ENCODE data around the gene RBFOX2. TPM values are rescaled to one million over a fixed set of nuclear protein-coding genes. Genes with fewer than 3 reads are reported as not detected.

Gene RBFOX2
- total RNA-seq, 4 donors from 2014 or later: 46.6 to 82.7 (median 62.1) TPM

DNA sequence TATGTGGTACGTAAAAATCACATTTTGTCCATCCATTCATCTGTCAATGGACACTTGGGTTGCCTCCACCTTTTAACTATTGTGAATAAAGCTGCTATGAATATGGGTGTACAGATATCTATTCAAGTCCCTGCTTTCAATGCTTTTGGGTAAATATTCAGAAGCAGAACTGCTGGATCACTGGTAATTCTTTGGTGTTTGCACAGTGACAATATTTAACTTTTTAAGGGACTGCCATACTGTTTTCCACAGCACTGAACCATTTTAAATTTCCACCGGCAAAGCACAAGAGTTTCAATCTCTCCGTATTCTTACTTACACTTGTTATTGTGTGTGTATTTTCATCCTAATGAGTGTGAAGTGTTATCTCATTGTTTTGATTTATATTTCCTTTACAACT is 79.4 kb downstream of the RBFOX2 start:
- no peaks in the 10 kb centered on the region for H3K9me3 ChIP-seq
- no peaks in the 10 kb centered on the region for H3K4me1 ChIP-seq
- no peaks in the 10 kb centered on the region for H3K36me3 ChIP-seq
- H3K4me3 ChIP-seq: no peak overlapping the region
- no peak for DNase-seq (ENCODE audit: low spot score in 2 of 2)
- WGBS: 94% methylated on average over 3 of the region's 3 CpGs
- H3K27ac ChIP-seq: no peak overlapping the region
- TF ChIP-seq EP300 (IDR thresholded peaks at IDR 0.05): no peak
- TF ChIP-seq POLR2AphosphoS5 (IDR thresholded peaks at IDR 0.05): no peak
- no peak for TF ChIP-seq POLR2A (IDR thresholded peaks at IDR 0.05)
- TF ChIP-seq, protein P1, sequence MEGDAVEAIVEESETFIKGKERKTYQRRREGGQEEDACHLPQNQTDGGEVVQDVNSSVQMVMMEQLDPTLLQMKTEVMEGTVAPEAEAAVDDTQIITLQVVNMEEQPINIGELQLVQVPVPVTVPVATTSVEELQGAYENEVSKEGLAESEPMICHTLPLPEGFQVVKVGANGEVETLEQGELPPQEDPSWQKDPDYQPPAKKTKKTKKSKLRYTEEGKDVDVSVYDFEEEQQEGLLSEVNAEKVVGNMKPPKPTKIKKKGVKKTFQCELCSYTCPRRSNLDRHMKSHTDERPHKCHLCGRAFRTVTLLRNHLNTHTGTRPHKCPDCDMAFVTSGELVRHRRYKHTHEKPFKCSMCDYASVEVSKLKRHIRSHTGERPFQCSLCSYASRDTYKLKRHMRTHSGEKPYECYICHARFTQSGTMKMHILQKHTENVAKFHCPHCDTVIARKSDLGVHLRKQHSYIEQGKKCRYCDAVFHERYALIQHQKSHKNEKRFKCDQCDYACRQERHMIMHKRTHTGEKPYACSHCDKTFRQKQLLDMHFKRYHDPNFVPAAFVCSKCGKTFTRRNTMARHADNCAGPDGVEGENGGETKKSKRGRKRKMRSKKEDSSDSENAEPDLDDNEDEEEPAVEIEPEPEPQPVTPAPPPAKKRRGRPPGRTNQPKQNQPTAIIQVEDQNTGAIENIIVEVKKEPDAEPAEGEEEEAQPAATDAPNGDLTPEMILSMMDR (IDR thresholded peaks at IDR 0.05): no peak
- H3K27me3 ChIP-seq: no peaks in the 10 kb centered on the region

DNA sequence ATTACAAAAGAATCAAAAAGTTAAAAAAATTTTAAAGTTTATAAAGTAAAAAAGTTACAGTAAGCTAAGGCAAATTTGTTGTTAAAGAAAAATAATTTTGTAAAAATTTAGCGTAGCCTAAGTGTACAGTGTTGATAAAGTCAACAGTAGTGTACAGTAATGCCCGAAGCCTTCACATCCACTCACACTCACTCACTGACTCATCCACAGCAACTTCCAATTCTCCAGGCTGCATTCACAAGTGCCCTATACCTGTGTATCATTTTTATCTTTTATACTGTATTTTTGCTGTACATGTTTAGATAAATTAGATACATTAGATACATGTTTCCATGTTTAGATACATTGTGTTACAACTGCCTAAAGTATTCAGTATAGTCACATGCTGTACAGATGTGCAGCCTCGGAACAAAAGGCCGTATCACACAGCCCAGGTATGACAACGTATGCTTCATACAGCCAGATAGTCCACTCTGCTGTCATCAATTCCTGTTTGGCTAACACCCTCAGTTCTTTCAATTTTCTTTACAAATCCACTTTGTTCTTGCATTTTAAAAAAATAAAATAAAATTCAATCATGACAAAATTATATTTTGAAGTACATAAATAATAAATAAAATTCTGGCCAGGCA is 80.7 kb downstream of the RBFOX2 start:
- no peak overlapping the region for H3K27ac ChIP-seq
- no peak for TF ChIP-seq EP300 (IDR thresholded peaks at IDR 0.05)
- TF ChIP-seq POLR2AphosphoS5 (IDR thresholded peaks at IDR 0.05): no peak
- TF ChIP-seq, protein P1 (IDR thresholded peaks at IDR 0.05): no peak
- TF ChIP-seq POLR2A (IDR thresholded peaks at IDR 0.05): no peak
- 91% methylated on average over 5 of the region's 5 CpGs for WGBS
- no peaks in the 10 kb centered on the region for H3K36me3 ChIP-seq
- H3K4me1 ChIP-seq: no peaks in the 10 kb centered on the region
- no peaks in the 10 kb centered on the region for H3K9me3 ChIP-seq
- no peak overlapping the region for H3K4me3 ChIP-seq
- no peaks in the 10 kb centered on the region for H3K27me3 ChIP-seq
- no peak for DNase-seq (ENCODE audit: low spot score in 2 of 2)

DNA sequence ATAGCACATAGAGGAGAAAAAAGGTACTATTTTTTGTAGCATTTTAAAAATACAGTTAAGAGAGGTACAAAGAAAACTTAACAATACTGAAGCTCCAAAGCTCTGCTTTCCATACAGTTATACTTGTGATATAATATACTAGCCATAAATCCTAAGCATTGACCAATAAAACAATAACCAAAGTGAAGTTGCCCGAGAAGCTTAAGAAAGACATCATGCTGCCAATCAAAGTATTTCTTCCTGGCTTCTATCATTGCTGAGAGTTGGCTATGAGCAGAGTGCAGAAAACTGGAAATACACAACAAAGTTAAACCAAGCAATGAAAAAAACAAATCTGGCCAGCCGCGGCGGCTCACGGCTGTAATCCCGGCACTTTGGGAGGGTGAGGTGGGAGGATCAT is 84.2 kb downstream of the RBFOX2 start:
- no peak for DNase-seq (ENCODE audit: low spot score in 2 of 2)
- H3K9me3 ChIP-seq: no peaks in the 10 kb centered on the region
- no peak for TF ChIP-seq POLR2AphosphoS5 (IDR thresholded peaks at IDR 0.05)
- TF ChIP-seq, protein P1 (IDR thresholded peaks at IDR 0.05): no peak
- TF ChIP-seq POLR2A (IDR thresholded peaks at IDR 0.05): no peak
- no peak overlapping the region for H3K4me3 ChIP-seq
- H3K4me1 ChIP-seq: no peaks in the 10 kb centered on the region
- H3K27ac ChIP-seq: no peak overlapping the region
- 55% methylated on average over 6 of the region's 6 CpGs for WGBS
- no peaks in the 10 kb centered on the region for H3K36me3 ChIP-seq
- no peaks in the 10 kb centered on the region for H3K27me3 ChIP-seq

DNA sequence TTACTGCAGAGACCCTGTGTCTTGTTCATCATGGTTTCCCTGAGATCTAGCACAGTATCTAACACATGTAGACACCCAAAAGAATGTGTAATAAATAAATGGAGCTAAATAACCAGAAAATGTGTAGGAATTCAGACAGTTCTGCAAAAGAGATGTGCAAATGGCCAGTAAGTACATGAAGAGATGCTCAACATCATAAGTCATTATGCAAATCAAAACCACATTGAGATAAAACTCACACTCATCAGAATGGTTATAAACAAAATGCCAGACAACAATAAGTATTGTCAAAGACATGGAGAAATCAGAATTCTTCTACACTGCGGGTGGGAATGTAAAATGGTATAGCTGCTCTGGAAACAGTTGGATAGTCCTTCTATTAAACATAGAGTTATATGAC is 88.5 kb downstream of the RBFOX2 start:
- Histone ChIP-seq H3K27ac (no peak overlapping the region), H3K9me3 (no peaks in the 10 kb centered on the region), H3K27me3 (no peaks in the 10 kb centered on the region), H3K4me3 (no peak overlapping the region), H3K36me3 (no peaks in the 10 kb centered on the region), H3K4me1 (no peaks in the 10 kb centered on the region)
- 94% methylated on average over 1 of the region's 1 CpG for WGBS
- DNase-seq (ENCODE audit: low spot score in 2 of 2): no peak
- no peak for TF ChIP-seq EP300 (IDR thresholded peaks at IDR 0.05)
- TF ChIP-seq POLR2AphosphoS5 (IDR thresholded peaks at IDR 0.05): no peak
- TF ChIP-seq, protein P1 (IDR thresholded peaks at IDR 0.05): no peak
- TF ChIP-seq POLR2A (IDR thresholded peaks at IDR 0.05): no peak

DNA sequence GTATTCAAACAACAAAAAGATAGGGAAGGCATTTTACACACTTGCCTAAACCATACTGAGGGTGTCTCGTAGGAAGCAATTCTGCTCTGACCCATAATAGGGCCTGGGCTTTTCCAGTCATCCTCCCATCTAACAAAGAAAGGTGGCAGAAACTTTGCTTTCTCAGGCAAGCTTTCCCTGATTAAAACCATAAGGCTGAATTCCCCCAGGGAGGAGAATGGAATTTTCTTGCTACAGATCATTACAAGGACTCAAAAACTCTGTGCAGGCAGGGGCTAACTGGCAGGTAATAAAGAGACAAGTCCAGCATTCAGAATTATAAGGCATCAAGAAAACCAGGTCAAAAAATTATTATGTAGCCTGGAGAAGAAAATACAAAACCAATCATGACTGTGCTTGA is 90.4 kb downstream of the RBFOX2 start:
- DNase-seq (ENCODE audit: low spot score in 2 of 2): no peak
- no peak overlapping the region for H3K27ac ChIP-seq
- H3K4me1 ChIP-seq: no peaks in the 10 kb centered on the region
- no peaks in the 10 kb centered on the region for H3K27me3 ChIP-seq
- no peaks in the 10 kb centered on the region for H3K36me3 ChIP-seq
- H3K9me3 ChIP-seq: no peaks in the 10 kb centered on the region
- 94% methylated on average over 1 of the region's 1 CpG for WGBS
- TF ChIP-seq POLR2A (IDR thresholded peaks at IDR 0.05): no peak
- H3K4me3 ChIP-seq: no peak overlapping the region

DNA sequence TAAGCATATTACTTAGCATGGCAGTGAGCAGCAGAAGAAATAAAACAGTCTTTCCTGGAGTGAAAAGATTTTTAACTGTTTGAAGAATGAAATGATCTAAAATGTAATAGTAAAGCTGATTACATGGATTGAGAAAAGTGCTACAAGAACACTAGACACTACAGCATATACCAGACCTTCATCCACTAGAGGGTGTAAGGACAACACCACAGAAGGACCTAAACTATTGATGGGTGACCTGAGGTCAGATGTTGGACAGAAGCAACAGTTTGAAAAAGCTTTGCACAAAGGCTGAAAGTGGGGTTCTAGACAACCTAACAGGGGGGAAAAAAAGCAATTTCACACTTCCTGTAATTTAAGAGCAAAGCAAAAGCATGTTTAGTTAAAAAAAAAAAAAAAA is 97.7 kb downstream of the RBFOX2 start:
- Histone ChIP-seq H3K4me3 (no peak overlapping the region), H3K4me1 (peaks cover 2% of the 10 kb centered on the region), H3K9me3 (no peaks in the 10 kb centered on the region), H3K27ac (no peak overlapping the region), H3K27me3 (no peaks in the 10 kb centered on the region), H3K36me3 (no peaks in the 10 kb centered on the region)
- TF ChIP-seq, protein P1 (IDR thresholded peaks at IDR 0.05): peak; percentile 26 to 35
- TF ChIP-seq EP300 (IDR thresholded peaks at IDR 0.05): no peak
- no peak for DNase-seq (ENCODE audit: low spot score in 2 of 2)
